Breast epithelium (tissue), 3 donors: ENCODE data around the gene MFSD1.

Experiments used
- CTCF ChIP-seq, 3 donors: fragments of 450-650 bp; IDR thresholded peaks; one replicate each; pipeline ENCODE4 v1.5.1; 2016 to 2017; ENCODE audit warnings: antibody characterized with exemption in 3 of 3, mild to moderate bottlenecking in 3 of 3, moderate library complexity in 3 of 3
- POLR2A ChIP-seq: fragments of 450-650 bp; IDR thresholded peaks from one replicate; pipeline ENCODE4 v1.6.1; 2016; ENCODE audit warnings: antibody characterized with exemption, mild to moderate bottlenecking, moderate library complexity

- TF ChIP-seq POLR2A = no peak
- TF ChIP-seq CTCF (IDR thresholded peaks at IDR 0.05) = no peak
These were observed 17.4 kb downstream of the MFSD1 start for GRCh38 chr3:158819282-158819681.
